Ascending aorta (tissue), 2 donors: Measurements from ENCODE around the gene ATG14. TPM values are rescaled to one million over a fixed set of nuclear protein-coding genes. Genes with fewer than 3 reads are reported as not detected.
"Not testable (repeated sequence)": the region's sequence is repeated elsewhere in the genome, so short reads cannot be mapped to it uniquely, and the experiment has no call there.

Experiments used
- DNase-seq, 2 donors: peaks; one replicate each; pipeline ENCODE4 v3.0.0-alpha.2; 2019; ENCODE audit warnings: low spot score in 2 of 2
- H3K27ac ChIP-seq, 2 donors: fragments of 200-600 bp; sonication (generic); one replicate each; pipeline ENCODE4 v1.5.1; 2016 to 2017; ENCODE audit warnings: mild to moderate bottlenecking in 1 of 2
- H3K27me3 ChIP-seq: fragments of 200-600 bp; sonication (generic); one replicate; pipeline ENCODE4 v1.5.1; 2017
- H3K36me3 ChIP-seq, 2 donors: fragments of 200-600 bp; sonication (generic); one replicate each; pipeline ENCODE4 v1.5.1; 2016
- H3K4me1 ChIP-seq, 2 donors: fragments of 200-600 bp; sonication (generic); one replicate each; pipeline ENCODE4 v1.5.1; 2016 to 2017; ENCODE audit warnings: mild to moderate bottlenecking in 1 of 2
- H3K4me3 ChIP-seq, 2 donors: fragments of 200-600 bp; sonication (generic); one replicate each; pipeline ENCODE4 v1.5.1; 2016 to 2017; ENCODE audit warnings: mild to moderate bottlenecking in 1 of 2
- H3K9me3 ChIP-seq, 2 donors: fragments of 200-600 bp; sonication (generic); one replicate each; pipeline ENCODE4 v1.5.1; 2016
- CTCF ChIP-seq, 3 experiments: fragments of 200-600 bp in 2 of 3; fragments of 450-650 bp in 1 of 3; sonication (generic) in 2 of 3; IDR thresholded peaks; one replicate each; pipeline ENCODE4 v1.5.1; 2016 to 2019; ENCODE audit warnings: antibody characterized with exemption in 3 of 3, mild to moderate bottlenecking in 1 of 3, moderate library complexity in 1 of 3
- intact Hi-C: fragments of 100-400 bp; cut with DNase I; formaldehyde crosslinking; loops from one replicate; pipeline ENCODE4 v1.15.1; 2023
- total RNA-seq: library from RNA; depleted of rRNA; stranded (reverse); fragments of >200 nt; gene quantifications from one replicate; pipeline ENCODE4 v1.1.0, GENCODE V29; 2016

Gene ATG14
- total RNA-seq = 8.4 TPM

- Histone ChIP-seq H3K4me1 (peaks cover 0 to 22% of the 10 kb centered on the region in 2 donors), H3K4me3 (peak within 1 kb of the TSS; percentile 78 to 99), H3K27me3 (no peaks in the 10 kb centered on the region), H3K36me3 (no peaks in the 10 kb centered on the region), H3K9me3 (no peaks in the 10 kb centered on the region), H3K27ac (peak within 1 kb of the TSS; percentile 82 to 97)
- intact Hi-C loops = loop anchor here (1.0 to 2.0 kb wide), 3 partner anchors 12 to 141 kb away; partner anchors contain the start of gene FBXO34
- TF ChIP-seq CTCF (IDR thresholded peaks at IDR 0.05) = no peak
- DNase-seq = peak; percentile 48 to 92
Observed at GRCh38 chr14:55411426-55412389, at the start of gene ATG14. Gene ATG14, minus strand, starts transcription at chr14:55411830. Its CDS starts 8 bp downstream, at chr14:55411822.

GRCh38 chr14:55458800-55459515 lies 47.3 kb upstream of the ATG14 start:
- H3K27ac ChIP-seq = no peak overlapping the region
- no peaks in the 10 kb centered on the region for H3K27me3 ChIP-seq
- H3K4me3 ChIP-seq = no peak overlapping the region
- TF ChIP-seq CTCF (IDR thresholded peaks at IDR 0.05) = no peak
- H3K36me3 ChIP-seq = no peaks in the 10 kb centered on the region
- DNase-seq = no peak
- H3K9me3 ChIP-seq = no peaks in the 10 kb centered on the region
- intact Hi-C loops = no loop called here
- H3K4me1 ChIP-seq = no peaks in the 10 kb centered on the region

GRCh38 chr14:55457496-55457895 lies 45.9 kb upstream of the ATG14 start:
- intact Hi-C loops = no loop called here

GRCh38 chr14:55456411-55456810 lies 44.8 kb upstream of the ATG14 start:
- H3K36me3 ChIP-seq, H3K27me3 ChIP-seq, H3K9me3 ChIP-seq, H3K4me1 ChIP-seq, H3K4me3 ChIP-seq, H3K27ac ChIP-seq, DNase-seq, intact Hi-C loops: not testable (repeated sequence)

More at GRCh38 chr14:55457496-55457895, 45.9 kb upstream of the ATG14 start:
- Histone ChIP-seq H3K27ac (no peak overlapping the region), H3K9me3 (no peaks in the 10 kb centered on the region), H3K4me1 (no peaks in the 10 kb centered on the region), H3K27me3 (no peaks in the 10 kb centered on the region), H3K36me3 (no peaks in the 10 kb centered on the region), H3K4me3 (no peak overlapping the region)
- no peak for TF ChIP-seq CTCF (IDR thresholded peaks at IDR 0.05)
- DNase-seq = no peak

GRCh38 chr14:55454264-55455002 lies 42.8 kb upstream of the ATG14 start:
- H3K36me3 ChIP-seq = no peaks in the 10 kb centered on the region
- H3K4me3 ChIP-seq = no peak overlapping the region
- TF ChIP-seq CTCF (IDR thresholded peaks at IDR 0.05) = no peak
- intact Hi-C loops = no loop called here
- H3K4me1 ChIP-seq = no peaks in the 10 kb centered on the region
- no peaks in the 10 kb centered on the region for H3K27me3 ChIP-seq
- no peaks in the 10 kb centered on the region for H3K9me3 ChIP-seq
- H3K27ac ChIP-seq = no peak overlapping the region
- no peak for DNase-seq
